Right lobe of liver (tissue), 6 donors: ENCODE results near the gene TSPAN4. TPM values are rescaled to one million over a fixed set of nuclear protein-coding genes. Genes with fewer than 3 reads are reported as not detected.

Experiments
- ATAC-seq, 4 donors: fragments of 200-7000 bp; cut with Tn5 transposase; one replicate each; pipeline ENCODE4 v1.9.1; 2020; ENCODE audit warnings: mild to moderate bottlenecking in 4 of 4, moderate library complexity in 4 of 4
- DNase-seq, 3 donors: peaks; one replicate each; pipeline ENCODE4 v3.0.0-alpha.2; 2020
- H3K27ac ChIP-seq, 3 donors: fragments of 200-600 bp; one replicate each; pipeline ENCODE4 v1.8.0; 2022
- H3K27me3 ChIP-seq, 2 donors: fragments of 200-600 bp; one replicate each; pipeline ENCODE4 v1.8.0; 2022
- H3K36me3 ChIP-seq, 4 donors: fragments of 200-600 bp; sonication (generic) in 1 of 4; one replicate each; pipeline versions ENCODE4 v1.5.1 to v1.8.0; 2017 to 2022; ENCODE audit warnings: control low read depth in 1 of 4
- H3K4me1 ChIP-seq, 4 donors: fragments of 200-600 bp; sonication (generic) in 1 of 4; one replicate each; pipeline versions ENCODE4 v1.5.1 to v1.8.0; 2017 to 2022; ENCODE audit warnings: control low read depth in 1 of 4
- H3K4me3 ChIP-seq, 3 donors: fragments of 200-600 bp; one replicate each; pipeline ENCODE4 v1.8.0; 2022
- H3K9me3 ChIP-seq, 4 donors: fragments of 200-600 bp; sonication (generic) in 1 of 4; one replicate each; pipeline versions ENCODE4 v1.5.1 to v1.8.0; 2017 to 2022; ENCODE audit warnings: control low read depth in 1 of 4
- POLR2A ChIP-seq: fragments of 450-650 bp; IDR thresholded peaks from one replicate; pipeline ENCODE4 v1.6.1; 2017; ENCODE audit warnings: antibody characterized with exemption, mild to moderate bottlenecking
- WGBS: methylation state at CpG from one replicate; pipeline ENCODE4 v1.1.6; 2018; ENCODE audit warnings: low coverage, low lambda C conversion rate; ENCODE audit not compliant: insufficient coverage; ENCODE audit errors: missing lambda C conversion rate; 5-methylcytosine and 5-hydroxymethylcytosine counted together
- intact Hi-C, 2 donors: fragments of 100-400 bp; cut with DNase I; formaldehyde crosslinking; loops; one replicate each; pipeline versions ENCODE4 v1.11.2 to v1.14.1; 2022
- total RNA-seq, 6 experiments: library from RNA; depleted of rRNA in 2 of 6; stranded (reverse); fragments of >200 nt in 2 of 6; fragmentation: NEBNext Ultra II Directional in 3 of 6; extraction: Animal tissue kit (Norgen Biotek cat#: 25700) in 3 of 6; gene quantifications; one replicate each; pipeline versions ENCODE4 v1.1.0 to v1.2.4, GENCODE V29; 2016 to 2023
- TF ChIP-seq, protein P1 (sequence below), 4 donors: fragments of 200-600 bp in 3 of 4; fragments of 450-650 bp in 1 of 4; IDR thresholded peaks; one replicate each; pipeline versions ENCODE4 v1.5.1 to v1.8.0; 2016 to 2022; ENCODE audit warnings: antibody characterized with exemption in 4 of 4, mild to moderate bottlenecking in 2 of 4
- donor health status: DM: no; HTN: yes; CAD: no.
- donor health status: DM: no; HTN: no; CAD: no.
- donor health status: DM: no; HTN: no; CAD: no.
- donor health status: DM: no; HTN: yes; CAD: no.
- donor health status: DM: no; HTN: yes; CAD: no.

The TSPAN4 gene
- total RNA-seq, 6 experiments from 2014 or later, result 14.9 to 80.6 (median 30.5) TPM

DNA sequence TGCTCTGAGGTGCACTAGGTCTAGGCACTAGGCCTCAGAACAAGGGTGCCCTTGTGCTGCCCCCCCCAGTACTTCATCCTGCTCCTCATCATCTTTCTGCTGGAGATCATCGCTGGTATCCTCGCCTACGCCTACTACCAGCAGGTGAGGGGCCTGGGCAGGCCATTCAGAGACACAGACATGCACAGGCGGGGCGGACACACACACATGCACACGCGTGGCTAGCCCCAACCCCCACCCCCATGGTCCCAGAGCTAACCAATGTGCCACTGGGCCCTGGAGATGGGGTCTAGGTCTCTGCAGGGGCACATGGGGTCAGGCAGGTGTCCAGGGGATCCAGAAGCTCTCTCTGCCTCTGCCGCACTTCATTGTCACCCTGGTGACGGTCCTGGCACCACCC is 6.0 kb upstream of the TSPAN4 start:
- ATAC-seq (no peak), DNase-seq (no peak)
- intact Hi-C loops, result no loop called here
- Histone ChIP-seq H3K4me1 (peaks cover 0 to 36% (median 14%) of the 10 kb centered on the region in 4 donors), H3K4me3 (no peak overlapping the region), H3K27me3 (no peaks in the 10 kb centered on the region), H3K27ac (no peak overlapping the region), H3K36me3 (peaks cover 0 to 33% (median 21%) of the 10 kb centered on the region in 4 donors), H3K9me3 (no peaks in the 10 kb centered on the region)
- 0% methylated on average over 1 of the region's 9 CpGs for WGBS
- TF ChIP-seq POLR2A, result no peak
- TF ChIP-seq, protein P1, sequence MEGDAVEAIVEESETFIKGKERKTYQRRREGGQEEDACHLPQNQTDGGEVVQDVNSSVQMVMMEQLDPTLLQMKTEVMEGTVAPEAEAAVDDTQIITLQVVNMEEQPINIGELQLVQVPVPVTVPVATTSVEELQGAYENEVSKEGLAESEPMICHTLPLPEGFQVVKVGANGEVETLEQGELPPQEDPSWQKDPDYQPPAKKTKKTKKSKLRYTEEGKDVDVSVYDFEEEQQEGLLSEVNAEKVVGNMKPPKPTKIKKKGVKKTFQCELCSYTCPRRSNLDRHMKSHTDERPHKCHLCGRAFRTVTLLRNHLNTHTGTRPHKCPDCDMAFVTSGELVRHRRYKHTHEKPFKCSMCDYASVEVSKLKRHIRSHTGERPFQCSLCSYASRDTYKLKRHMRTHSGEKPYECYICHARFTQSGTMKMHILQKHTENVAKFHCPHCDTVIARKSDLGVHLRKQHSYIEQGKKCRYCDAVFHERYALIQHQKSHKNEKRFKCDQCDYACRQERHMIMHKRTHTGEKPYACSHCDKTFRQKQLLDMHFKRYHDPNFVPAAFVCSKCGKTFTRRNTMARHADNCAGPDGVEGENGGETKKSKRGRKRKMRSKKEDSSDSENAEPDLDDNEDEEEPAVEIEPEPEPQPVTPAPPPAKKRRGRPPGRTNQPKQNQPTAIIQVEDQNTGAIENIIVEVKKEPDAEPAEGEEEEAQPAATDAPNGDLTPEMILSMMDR (IDR thresholded peaks at IDR 0.05), result no peak

DNA sequence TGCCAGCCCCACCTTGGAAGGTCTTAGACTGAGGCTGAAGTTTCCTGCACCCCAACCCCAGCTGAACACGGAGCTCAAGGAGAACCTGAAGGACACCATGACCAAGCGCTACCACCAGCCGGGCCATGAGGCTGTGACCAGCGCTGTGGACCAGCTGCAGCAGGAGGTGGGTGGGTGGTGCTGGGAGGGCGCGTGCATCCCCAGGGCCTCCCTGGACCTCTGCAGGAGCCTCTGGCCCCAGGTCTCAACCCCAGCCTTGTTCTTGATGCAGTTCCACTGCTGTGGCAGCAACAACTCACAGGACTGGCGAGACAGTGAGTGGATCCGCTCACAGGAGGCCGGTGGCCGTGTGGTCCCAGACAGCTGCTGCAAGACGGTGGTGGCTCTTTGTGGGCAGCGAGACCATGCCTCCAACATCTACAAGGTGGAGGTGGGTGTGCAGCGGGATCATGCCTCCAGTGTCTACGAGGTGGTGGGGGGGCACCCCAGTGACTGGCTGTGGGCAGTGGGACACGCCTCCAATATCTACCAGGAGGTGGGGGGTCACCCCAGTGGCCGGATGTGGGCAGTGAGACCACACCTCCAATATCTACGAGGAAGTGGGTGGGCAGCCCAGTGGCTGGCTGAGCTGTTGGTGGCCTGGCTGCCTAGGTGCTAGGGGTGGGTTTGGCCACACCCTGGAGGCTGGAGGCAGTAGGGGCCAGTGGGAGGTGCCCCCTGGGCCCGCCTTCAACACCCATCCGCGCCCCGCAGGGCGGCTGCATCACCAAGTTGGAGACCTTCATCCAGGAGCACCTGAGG is 5.3 kb upstream of the TSPAN4 start:
- 67% methylated on average over 4 of the region's 22 CpGs for WGBS
- H3K27ac ChIP-seq, result no peak overlapping the region
- H3K9me3 ChIP-seq, result no peaks in the 10 kb centered on the region
- DNase-seq (no peak), ATAC-seq (no peak)
- H3K4me1 ChIP-seq, result peaks cover 0 to 34% (median 12%) of the 10 kb centered on the region in 4 donors
- no peak overlapping the region for H3K4me3 ChIP-seq
- H3K36me3 ChIP-seq, result peaks cover 0 to 33% (median 21%) of the 10 kb centered on the region in 4 donors
- no peak for TF ChIP-seq POLR2A
- TF ChIP-seq, protein P1 (IDR thresholded peaks at IDR 0.05), result no peak
- no peaks in the 10 kb centered on the region for H3K27me3 ChIP-seq
- intact Hi-C loops, result no loop called here

DNA sequence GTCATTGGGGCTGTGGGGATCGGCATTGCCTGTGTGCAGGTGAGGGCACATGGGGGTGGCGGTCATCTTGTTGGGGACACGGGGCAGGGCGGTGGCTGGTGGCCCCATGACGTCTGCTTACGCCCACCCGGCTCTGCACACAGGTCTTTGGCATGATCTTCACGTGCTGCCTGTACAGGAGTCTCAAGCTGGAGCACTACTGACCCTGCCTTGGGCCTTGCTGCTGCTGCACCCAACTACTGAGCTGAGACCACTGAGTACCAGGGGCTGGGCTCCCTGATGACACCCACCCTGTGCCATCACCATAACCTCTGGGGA is 4.7 kb upstream of the TSPAN4 start:
- TF ChIP-seq, protein P1 (IDR thresholded peaks at IDR 0.05), result no peak
- no peak for TF ChIP-seq POLR2A
- intact Hi-C loops, result no loop called here
- Histone ChIP-seq H3K27me3 (no peaks in the 10 kb centered on the region), H3K4me1 (peaks cover 0 to 32% (median 12%) of the 10 kb centered on the region in 4 donors), H3K4me3 (no peak overlapping the region), H3K9me3 (no peaks in the 10 kb centered on the region), H3K36me3 (peaks cover 0 to 33% (median 21%) of the 10 kb centered on the region in 4 donors), H3K27ac (no peak overlapping the region)
- no CpG with 5 or more reads among the region's 8 CpGs for WGBS
- no peak for ATAC-seq
- no peak for DNase-seq

DNA sequence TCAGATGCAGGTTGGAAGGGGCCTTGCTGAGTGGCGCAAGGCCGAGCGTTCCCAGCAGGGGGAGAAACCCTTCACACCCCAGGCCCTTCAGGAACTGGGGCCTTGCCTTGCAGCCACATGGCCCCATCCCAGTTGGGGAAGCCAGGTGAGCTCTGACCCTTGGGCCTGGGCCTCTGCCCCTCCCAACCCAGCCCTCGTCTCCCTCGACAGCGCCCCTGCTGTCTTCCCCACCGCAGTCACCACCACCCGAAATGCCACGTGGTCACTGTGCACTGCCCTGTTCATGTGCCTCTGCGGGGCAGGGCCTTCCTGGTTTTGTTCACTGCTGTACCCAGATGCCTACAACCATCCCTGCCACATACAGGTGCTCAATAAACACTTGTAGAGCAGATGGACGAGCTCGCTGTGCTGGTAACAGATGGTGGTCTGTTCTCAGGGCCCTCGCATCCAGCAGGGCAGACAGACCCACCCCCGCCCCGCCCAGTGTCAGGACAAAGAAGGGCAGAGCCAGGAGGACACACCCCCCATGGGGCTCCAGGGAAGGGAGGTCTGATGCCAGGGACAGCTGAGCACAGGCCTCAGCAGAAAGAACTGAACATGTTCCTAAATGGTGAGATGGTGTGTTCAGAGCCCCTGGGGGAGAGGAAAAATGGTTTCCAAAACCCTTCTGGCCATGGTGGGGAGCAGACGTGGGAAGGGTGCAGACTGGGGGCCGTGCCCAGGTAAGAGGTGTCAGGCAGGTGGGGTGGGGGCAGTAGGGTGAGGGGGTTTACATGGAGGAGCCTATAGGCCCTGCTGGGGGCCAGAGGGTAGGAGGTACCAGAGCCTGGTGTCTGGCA is 4.0 kb upstream of the TSPAN4 start:
- intact Hi-C loops, result no loop called here
- peaks cover 0 to 33% (median 21%) of the 10 kb centered on the region in 4 donors for H3K36me3 ChIP-seq
- H3K27me3 ChIP-seq, result no peaks in the 10 kb centered on the region
- ATAC-seq, result no peak
- no peak overlapping the region for H3K4me3 ChIP-seq
- DNase-seq, result no peak
- H3K27ac ChIP-seq, result no peak overlapping the region
- 59% methylated on average over 9 of the region's 17 CpGs for WGBS
- TF ChIP-seq, protein P1 (IDR thresholded peaks at IDR 0.05), result no peak
- TF ChIP-seq POLR2A, result no peak
- peaks cover 0 to 34% (median 12%) of the 10 kb centered on the region in 4 donors for H3K4me1 ChIP-seq
- no peaks in the 10 kb centered on the region for H3K9me3 ChIP-seq
